GM19035 (cell line): ENCODE measurements around the gene RYR2.
A peak's percentile ranks its signal among the peaks of the same experiment; 100 is the strongest.

Source experiments
- ATAC-seq: cut with Tn5 transposase; IDR thresholded peaks from one replicate; pipeline ENCODE4 v1.9.1; 2021; ENCODE audit not compliant: unreplicated experiment

Gene RYR2

GRCh38 chr1:237428809-237429208 is 386.8 kb downstream of the RYR2 start:
- no peak for ATAC-seq

- ATAC-seq: no peak
Observed at GRCh38 chr1:237429252-237429651, 387.3 kb downstream of the RYR2 start.

DNA sequence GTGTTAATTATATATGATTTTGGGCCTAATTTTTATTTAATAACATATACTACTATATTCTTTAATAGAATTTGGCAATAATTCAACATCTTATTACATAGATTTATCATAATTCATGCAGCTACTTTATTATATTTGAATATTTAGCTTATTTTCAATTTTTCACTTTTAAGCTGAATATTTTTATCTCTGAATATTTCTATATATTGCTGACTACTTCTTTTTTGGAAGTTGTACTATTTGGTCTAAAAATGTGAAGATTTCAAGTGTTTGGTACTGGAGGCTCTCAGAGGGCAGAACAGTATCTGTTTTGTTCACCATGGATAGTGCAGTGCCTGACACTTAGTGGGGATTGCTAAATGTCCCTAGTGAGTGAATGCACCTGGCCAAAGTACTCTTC is 389.5 kb downstream of the RYR2 start:
- ATAC-seq: no peak

DNA sequence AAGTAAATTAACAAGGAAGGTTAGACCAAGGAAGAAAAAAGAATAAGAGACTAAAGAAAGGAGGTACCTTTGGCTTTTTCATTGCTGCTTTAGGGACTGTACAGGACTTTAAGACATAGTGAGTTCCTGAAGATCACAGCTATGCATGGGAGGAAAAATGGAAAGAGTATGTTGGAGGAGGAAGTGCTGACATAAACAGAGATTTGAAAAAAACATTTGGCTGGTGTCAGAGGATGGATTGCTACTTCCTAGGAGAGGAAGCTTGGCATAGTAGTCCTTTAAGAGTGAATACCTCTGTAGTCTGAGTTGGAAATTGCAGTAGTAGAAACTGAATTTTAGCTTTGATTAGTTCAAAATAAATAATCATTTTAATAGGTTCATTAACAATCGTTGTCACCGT is 398.4 kb downstream of the RYR2 start:
- no peak for ATAC-seq

DNA sequence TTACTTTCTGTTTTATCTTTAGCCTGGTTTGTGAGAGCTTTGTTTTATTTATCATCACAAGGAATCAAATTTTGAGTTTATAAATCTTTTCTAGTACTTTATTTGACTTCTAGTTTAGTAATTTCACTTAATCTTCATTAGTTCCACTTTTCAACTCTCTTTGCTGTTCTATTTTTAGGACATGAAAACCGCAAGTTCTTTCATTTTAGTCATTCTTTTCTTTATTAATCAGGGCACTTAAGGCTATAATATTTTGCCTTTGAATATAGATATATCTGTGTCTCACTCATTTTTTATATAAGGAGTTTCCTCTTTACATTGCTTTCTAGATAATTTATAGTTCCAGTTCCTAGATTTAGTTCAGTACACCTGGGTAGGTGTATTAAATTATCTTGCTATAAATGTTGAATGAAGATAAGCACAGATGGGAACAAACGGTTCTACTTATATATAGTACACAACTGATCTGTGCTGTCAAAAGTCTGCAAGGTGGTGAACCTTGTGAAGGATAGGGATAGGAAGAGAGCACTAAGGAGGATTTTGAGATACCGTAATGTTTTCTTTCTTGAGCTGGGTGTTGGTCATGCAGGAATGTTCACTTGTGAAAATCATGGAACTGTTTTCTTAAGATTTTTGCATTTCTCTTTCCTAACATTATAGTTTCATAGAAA is 402.3 kb downstream of the RYR2 start:
- ATAC-seq: no peak

- ATAC-seq: no peak
Observed at GRCh38 chr1:237448042-237448441, 406.1 kb downstream of the RYR2 start.

DNA sequence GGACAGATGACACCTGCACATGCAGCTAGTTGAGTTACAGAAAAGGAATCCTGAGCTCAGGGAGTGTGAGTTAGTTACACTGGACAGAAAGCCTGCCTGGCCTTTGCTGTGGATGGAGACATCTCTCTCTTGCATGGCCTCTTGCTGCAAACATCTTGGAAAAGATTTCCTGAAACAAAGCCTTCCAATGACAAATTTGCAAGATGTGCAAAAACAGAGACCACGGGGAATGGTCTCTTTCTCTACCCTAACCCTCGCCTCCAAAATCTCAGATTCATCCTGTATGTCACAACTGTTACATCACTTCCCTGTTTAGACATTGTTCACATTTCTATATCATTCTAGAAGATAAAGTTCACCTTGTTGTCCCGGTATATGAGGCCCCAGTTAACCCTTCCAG is 415.6 kb downstream of the RYR2 start:
- ATAC-seq: no peak

- no peak for ATAC-seq
Observed at GRCh38 chr1:237467320-237467719, 425.3 kb downstream of the RYR2 start.

GRCh38 chr1:237470712-237471338 is 428.8 kb downstream of the RYR2 start:
- ATAC-seq: no peak

DNA sequence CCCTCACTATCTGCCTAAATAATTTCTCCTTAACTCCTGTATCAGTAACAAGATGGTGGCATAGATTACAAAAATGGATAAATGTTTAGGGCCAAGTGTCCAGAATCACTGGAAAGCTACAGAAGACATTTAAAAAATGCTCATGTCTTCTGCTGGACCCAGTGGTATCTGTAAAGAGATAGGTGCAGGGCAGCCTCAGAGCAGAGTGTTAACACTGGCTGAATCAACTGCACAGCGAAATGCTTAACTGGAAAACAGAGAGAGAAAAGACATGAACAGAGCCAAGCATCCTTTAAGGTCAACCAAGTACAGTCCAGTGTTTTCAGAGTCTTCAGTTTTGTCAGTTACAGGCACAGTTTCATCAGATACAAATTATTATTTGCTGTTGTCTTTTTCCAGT is 429.4 kb downstream of the RYR2 start:
- no peak for ATAC-seq

- ATAC-seq: no peak
Observed at GRCh38 chr1:237471956-237472355, 430.0 kb downstream of the RYR2 start.

DNA sequence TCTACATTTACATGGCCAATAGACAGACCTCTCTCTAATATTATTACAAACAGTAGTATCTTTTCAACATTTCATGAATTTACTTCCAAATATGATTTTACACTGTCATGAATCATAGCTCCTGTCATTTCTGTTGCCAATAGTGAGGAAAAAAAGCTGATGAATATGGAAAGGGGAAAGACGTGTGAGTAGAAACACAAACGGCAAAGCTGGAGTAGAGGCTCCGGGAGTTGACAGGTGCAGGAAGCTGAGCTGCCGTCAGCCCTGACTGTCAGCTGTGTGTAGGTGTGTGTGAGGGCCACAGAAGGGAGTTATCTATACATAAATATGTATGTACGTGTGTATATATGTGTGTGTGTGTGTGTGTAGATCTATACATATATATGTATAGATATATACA is 431.9 kb downstream of the RYR2 start:
- no peak for ATAC-seq

- no peak for ATAC-seq
Observed at GRCh38 chr1:237478082-237478481, 436.1 kb downstream of the RYR2 start.

DNA sequence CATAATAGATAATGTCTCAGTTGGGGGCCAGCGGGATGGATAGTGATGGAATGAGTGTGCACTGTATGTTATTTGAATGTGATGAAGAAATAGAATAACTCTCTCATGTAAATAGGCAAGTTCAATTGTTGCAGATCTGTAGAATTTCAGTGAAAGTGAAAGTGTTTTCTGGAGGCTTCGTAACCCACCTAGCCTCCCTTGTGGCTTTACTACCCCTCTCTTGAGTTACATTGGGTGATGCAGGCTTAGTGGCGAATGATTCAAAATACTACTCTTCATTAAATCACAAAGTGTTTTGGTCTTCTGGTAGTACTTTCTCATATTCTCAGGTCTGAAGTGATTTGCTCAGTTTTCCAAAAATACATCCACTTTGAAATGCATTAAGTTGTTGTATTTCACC is 436.9 kb downstream of the RYR2 start:
- ATAC-seq: no peak

- no peak for ATAC-seq
Observed at GRCh38 chr1:237482777-237483176, 440.8 kb downstream of the RYR2 start.

DNA sequence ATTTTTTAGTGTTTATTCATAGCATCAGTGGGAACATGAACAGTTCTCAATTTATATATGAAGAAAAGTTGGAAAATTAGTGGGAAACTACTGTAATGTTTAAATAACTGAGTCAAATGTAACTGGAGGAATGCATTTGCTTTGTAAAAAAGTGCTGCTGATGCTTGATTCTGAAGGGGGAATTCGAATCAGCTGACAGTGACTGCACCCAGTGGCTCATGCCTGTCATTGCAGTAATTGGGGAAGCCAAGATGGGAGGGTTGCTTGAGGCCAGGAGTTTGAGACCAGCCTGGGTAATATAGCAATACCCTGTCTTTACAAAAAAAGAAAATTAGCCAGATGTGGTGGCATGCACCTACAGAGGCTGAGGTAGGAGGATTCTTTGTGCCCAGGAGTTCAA is 450.4 kb downstream of the RYR2 start:
- no peak for ATAC-seq

DNA sequence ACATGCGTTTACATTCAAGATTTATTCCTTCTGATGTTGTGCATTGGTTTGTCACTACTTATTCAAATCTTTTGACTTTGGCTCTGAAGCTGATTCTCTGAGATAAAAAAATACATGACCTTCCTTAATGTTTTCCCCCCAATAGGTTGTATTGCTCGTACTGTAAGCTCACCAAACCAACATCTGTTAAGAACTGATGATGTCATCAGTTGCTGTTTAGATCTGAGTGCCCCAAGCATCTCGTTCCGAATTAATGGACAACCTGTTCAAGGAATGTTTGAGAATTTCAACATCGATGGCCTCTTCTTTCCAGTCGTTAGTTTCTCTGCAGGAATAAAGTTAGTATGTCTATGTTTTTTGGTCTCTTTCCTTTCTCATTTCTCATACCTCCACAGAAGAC is 458.6 kb downstream of the RYR2 start:
- no peak for ATAC-seq

DNA sequence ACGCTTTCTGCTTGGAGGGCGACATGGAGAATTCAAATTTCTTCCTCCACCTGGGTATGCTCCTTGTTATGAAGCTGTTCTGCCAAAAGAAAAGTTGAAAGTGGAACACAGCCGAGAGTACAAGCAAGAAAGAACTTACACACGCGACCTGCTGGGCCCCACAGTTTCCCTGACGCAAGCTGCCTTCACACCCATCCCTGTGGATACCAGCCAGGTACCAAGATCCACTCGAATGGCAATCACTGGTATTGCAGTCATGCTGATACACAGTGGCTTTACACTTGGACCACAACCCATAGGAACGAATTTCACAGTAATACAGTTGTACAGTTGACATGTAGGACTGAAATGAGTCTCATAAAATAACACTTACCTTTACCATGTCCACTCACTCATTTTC is 461.3 kb downstream of the RYR2 start:
- no peak for ATAC-seq

DNA sequence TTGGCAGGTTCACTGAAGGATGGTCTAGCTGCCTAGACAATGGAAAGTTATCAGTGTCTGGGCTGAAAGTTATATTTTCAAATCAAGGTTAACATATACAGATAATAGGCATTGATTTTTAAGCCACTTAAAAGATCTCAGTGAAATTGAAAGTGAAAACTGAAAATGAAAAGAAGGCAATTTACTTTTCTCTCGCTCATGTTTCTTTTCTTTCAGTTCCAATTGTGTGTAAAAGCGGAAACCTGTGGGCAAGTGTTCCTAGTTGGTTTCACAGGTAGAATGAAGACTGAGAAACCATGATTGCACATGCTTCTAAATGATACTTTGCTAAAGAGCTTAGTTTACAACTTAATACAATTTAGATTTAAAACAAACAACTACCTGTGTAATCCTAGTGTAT is 465.0 kb downstream of the RYR2 start:
- ATAC-seq: peak; percentile 76

DNA sequence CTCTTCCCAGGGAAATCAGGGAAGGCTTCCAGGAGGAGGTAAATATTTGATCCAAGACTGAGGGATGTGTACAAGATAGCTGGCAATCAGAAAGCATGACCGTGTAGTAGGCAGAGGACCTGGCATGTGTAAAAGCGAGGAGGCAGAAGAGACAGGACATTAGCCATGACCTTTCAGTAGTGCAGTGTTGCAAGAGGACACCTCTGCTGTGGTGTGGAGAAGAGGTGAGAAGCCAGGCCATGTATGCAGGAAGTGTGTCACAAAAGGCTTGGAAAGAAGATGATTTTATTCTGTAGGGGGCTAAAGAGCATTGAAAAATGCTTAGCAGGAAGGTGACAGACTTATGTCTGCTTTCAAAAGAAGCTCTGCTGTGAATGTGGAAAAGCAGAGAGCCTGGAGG is 467.8 kb downstream of the RYR2 start:
- no peak for ATAC-seq

DNA sequence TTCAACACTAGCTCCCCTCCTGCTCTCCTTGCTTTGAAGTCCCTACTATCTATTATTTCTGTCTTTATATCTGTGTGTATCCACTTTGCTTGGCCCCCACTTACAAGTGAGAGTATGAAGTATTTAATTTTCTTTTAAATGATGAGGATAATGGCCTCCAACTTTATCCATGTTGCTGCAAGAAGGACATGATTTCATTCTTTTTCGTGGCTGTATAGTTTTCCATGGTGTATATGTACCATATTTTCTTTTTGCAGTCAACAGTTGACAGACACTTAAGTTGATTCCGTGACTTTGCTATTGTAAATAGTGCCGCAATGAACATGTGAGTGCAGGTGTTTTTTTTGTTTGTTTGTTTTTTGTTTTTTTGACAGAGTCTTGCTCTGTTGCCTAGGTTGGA is 483.1 kb downstream of the RYR2 start:
- no peak for ATAC-seq

DNA sequence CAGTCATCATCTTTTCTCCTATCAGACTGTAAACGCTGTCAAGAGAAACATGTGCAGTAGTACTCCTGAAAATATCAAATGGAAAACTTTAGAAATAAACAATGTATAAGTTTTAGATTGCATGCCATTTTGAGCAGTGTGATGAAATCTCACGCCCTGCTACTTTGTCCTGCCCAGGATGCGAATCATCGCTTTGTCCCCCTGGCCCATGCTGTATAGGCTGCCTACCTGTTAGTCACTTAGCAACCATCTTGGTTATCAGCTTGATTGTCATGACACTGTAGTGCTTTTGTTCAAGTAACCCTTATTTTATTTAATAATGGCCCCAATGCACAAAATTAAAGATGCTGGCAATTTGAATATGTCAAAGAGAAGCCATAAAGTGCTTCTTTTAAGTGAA is 485.8 kb downstream of the RYR2 start:
- ATAC-seq: no peak

- no peak for ATAC-seq
Observed at GRCh38 chr1:237528545-237528944, 486.6 kb downstream of the RYR2 start.
